GM18951 (cell line): ENCODE data around the gene VPS13D.
"Not testable (repeated sequence)": the region's sequence is repeated elsewhere in the genome, so short reads cannot be mapped to it uniquely, and the experiment has no call there.

Experiments
- POLR2A ChIP-seq: IDR thresholded peaks from 4 replicates; pipeline ENCODE4 v1.6.1; 2011; ENCODE audit warnings: mild to moderate bottlenecking; ENCODE audit not compliant: insufficient read length, insufficient read depth; ENCODE audit errors: extremely low read depth
- in situ Hi-C: fragments of 300-500 bp; cut with MboI; formaldehyde crosslinking; loops from one replicate; pipeline ENCODE4 v1.12.0; 2022; ENCODE audit warnings: low sequenced_read_pairs, mixed read lengths, inconsistent platforms; ENCODE audit not compliant: unreplicated experiment

The VPS13D gene

DNA sequence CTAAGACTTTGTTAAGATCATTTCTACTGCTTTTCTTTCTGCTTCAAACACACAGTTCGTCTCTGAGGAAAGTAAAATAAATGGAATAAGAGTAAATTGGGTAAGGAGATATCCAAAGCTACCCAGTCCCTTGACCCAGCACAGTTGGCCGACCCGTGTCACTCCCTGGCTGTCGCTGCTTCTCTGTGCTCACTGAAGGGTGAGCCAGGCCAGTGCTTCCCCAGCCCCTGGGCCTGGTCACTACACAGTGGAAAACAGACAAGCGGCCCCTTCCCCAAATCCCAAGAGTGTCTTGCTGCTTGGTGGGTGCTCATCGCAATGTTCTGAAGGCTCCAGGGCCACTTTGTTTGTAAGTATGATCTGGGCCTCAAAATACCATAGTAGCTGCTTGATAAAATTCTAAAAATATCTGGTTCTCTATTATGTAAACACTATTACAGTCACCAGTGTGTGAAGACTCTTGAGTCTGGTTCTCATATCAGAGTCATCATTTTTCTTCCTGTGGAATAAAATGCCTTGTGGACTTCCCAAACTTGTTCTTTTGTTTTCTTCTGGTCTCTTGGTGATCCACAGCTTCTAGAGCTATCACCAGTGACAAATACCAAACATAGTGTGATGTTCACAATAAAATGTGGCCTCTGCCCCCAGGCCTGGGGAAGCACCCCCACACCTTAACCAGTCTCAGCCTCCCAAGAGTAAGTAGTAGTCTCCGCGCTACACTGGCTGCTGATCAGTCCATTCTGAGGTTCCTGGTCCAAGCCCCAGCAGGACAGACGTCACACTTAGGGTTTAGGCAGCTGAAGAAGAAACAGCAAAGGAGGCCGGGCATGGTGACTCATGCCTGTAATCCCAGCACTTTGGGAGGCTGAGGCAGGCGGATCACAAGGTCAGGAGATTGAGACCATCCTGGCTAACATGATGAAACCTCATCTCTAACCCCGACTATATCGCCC, 282.0 kb downstream of the VPS13D start:
- in situ Hi-C loops = no loop called here

DNA sequence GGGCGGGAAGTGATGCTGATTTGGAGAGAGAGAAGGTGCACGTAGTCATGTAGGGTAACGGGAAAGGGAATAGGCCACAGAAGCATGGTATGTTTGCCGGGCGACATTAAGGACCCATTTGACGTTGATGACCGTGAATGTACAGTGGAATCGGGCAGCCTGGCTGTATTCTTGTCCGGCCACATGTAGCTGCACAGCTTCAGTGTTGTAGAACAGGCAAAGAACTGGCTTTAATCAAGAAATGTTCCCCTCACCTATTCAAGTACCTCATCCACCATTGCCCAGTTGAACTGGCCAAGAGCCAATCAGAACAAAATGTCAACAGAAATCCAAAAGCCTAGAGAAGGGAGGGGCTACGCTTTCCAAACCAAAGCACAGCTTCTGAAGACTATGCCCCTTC, 283.4 kb downstream of the VPS13D start:
- no peak for TF ChIP-seq POLR2A
- in situ Hi-C loops = no loop called here

More for the DNA sequence above, 282.0 kb downstream of the VPS13D start:
- TF ChIP-seq POLR2A = no peak

DNA sequence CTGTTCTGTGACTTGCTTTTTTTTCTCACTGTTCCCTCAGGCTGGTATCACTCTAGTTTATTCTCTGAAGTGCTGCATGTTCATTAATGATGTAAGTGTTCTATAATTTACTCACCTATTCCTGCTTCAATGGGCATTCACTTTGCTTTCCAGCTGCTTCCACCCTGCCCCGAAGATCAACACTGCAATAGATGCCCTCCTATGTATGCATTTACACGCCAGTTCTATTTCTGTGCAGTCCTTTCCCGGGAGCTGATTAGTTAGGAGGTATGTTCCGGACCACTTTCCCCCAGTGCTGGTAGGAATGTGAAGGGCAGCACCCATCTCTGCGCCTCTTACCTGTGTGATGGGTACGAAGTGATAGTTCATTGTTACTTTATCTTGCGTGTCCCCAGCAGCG, 284.8 kb downstream of the VPS13D start:
- in situ Hi-C loops = no loop called here
- no peak for TF ChIP-seq POLR2A

DNA sequence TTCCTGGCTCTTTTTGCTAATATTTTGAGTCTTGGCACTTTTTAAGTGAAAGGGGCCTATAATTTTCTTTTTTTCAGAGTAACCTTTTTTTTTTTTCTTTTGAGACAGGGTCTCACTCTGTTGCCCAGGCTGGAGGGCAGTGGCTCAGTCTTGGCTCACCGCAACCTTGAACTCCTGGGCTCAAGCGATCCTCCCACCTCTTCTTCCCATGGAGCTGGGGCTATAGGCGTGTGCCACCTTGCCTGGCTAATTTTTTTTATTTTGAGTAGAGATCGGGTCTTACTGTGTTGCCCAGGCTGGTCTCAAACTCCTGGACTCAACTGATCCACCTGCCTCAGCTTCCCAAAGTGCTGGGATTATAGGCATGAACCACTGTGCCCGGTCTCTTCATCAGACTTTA, 285.4 kb downstream of the VPS13D start:
- in situ Hi-C loops = no loop called here
- TF ChIP-seq POLR2A = no peak

DNA sequence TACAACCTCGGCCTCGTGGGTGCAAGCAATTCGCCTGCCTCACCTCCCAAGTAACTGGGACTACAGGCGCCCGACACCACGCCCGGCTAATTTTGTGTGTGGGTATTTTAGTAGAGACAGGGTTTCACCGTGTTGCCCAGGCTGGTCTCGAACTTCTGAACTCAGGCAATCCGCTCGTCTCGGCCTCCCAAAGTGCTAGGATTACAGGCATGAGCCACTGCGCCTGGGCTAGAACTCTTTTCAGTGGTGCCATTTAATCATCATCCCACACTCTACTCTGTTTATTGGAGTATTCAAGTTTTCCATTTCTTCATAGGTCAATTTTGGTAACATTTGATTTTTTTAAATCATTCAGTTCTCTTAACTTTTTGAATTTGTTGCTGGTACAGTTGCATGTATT, 286.9 kb downstream of the VPS13D start:
- in situ Hi-C loops = no loop called here
- TF ChIP-seq POLR2A = no peak

DNA sequence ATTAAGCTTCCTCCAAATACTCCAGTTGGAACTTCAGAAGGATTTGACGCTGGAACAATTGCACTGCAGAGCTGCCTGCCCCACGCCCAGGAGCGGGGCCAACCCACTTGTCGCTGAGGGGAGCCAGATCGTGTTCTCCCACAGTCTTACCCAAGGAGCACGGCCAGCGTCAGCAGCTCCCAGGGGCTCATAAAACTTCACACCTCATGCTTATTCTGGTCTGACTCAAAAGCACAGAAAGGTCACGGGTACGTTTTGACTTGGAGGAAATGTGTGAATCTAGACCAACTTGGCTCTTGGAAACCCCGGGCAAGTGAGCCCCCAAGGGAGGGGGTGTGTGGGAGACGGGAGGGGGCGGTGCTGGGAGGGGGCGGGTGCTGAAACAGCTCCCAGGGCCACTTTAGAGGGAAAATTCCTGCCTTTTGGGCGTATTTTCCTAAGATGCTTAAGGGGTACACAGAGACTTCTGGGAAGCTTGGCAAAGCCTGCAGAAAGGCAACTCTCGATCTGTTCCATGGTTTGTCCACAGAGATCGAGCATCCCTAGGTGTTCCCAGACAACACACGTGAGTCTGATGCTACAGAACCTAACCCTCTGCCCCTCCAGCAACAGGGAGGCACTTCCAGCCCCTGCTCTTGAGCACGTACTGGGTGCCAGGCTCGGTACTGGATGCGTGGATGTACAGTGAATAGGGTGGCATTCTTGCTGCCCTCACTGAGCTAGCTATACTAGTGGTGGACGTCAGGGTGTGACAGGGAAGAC, 289.3 kb downstream of the VPS13D start:
- no peak for TF ChIP-seq POLR2A
- in situ Hi-C loops = no loop called here

DNA sequence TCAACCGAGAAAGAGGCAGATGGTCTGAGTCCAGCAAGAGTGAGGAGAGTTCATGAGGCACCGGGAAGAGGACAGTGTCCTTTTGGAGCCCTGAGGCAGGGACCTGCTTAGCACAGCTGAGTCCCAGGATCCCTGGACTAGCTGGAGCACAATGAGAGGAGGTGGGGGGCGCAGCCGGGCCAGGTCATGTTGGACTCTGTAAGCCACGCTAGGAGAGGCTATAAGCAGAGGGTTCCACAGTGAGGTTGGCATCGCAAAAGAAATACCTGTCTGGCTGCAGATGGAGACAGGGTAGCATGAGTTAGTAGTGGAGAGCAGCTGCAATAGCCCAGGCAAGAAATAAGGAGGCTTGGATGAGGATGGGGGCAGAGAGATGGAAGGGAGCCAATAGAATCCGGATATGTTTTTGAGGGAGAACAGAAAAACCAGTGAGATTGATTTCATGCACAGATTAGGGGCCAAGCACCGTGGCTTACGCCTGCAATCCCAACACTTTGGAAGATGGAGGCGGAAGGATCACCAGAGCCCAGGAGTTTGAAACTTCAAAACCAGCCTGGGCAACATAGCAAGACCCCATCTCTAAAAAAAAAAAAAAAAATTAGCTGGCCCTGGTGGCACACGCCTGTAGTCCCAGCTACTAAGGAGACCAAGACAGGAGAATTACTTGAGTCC, 290.0 kb downstream of the VPS13D start:
- in situ Hi-C loops = no loop called here
- TF ChIP-seq POLR2A = no peak

DNA sequence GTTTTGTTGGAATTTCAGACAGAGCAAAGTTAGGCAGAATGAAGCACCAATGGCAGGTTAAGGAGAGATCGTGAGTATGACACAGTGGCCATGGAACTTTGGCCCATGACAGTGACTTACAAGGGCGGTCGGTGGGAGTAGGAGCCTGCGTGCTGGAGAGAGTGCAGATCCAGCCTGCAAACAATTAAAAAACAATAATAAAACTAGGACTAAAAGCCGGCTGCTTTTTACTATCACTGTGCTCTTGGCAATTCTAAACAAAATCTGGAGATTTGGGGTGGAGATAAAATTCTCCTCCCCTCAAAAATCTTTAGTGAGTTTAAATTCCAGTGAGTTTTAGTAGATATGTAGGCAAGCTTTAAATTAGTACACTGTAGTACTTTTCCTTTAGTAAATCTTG, 291.3 kb downstream of the VPS13D start:
- TF ChIP-seq POLR2A = no peak

DNA sequence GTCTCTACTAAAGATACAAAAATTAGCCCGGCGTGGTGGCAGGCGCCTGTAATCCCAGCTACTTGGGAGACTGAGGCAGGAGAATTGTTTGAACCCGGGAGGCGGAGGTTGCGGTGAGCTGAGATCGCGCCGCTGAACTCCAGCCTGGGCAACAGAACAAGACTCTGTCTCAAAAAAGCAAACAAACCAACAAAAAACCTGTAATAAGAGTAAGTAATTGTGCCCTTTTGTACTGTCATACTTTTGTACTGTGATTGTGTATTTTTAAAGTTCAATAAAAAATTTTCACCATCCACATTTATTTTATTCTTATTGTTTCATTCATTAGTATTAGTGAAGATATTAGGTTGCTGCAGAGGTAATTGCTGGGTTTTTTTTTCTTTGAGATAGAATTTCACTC, 292.9 kb downstream of the VPS13D start:
- in situ Hi-C loops = not testable (repeated sequence)

More for the DNA sequence above, 291.3 kb downstream of the VPS13D start:
- in situ Hi-C loops = no loop called here

DNA sequence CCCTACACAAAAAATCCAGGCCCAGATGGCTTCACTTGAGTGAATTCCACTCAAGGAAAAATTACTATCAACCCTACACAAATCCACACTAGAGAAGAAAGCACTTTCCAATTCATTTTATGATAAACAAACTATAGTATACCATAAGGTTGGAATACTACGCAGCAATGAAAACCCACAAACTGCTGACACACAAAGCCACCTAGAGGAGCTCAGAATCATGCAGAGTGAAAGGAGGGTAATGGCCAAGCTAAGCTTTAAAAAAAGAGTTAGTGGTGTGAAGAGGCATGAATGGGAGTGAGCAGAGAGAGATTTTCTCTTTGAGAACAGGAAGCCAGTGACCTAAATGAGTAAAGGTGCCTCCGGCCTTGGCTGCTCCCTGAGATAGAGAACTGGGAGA, 294.4 kb downstream of the VPS13D start:
- in situ Hi-C loops = no loop called here
- TF ChIP-seq POLR2A = no peak

DNA sequence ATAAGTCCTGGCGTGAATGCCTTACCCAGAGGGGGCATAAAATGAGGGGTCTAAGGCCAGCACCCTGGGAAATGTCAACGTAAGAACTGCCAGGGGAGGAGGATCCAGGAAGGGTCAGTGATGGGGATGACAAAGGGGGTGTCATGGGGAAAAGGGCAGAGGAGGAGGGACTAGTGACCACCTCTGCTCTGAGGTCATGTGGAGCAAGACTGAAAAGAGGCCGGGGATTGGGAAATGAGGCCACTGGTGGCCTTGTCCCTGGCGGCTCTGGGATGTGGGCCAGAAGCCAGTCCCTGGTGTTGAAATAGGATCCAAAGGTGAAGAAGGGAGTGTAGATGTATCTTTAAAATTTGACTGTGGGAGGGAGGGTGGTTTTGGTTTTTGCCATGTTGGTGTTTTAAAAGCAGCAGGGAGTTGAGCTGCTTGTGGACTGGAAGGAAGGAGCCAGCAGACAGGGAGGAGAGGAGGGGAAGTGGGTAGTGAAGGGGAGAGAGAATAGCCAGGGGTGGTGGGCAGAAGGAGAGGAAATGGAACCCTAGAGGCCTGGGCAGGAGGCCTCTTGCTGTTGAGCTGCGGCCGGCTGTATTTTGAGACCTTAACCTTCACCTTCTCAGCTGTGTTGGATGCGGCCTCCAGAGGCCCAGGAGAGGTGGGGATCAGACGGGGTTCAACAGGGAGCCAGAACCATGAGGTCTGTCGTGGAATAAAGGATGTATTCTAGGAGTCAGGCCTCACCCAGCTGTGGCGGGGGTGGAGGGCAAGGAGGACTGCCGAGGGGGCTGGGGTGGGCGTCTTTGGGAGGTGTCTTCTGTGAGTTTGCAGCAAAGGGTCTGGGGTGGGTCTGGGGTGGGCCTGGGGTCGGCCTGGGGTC, 295.7 kb downstream of the VPS13D start:
- TF ChIP-seq POLR2A = no peak
- in situ Hi-C loops = no loop called here

DNA sequence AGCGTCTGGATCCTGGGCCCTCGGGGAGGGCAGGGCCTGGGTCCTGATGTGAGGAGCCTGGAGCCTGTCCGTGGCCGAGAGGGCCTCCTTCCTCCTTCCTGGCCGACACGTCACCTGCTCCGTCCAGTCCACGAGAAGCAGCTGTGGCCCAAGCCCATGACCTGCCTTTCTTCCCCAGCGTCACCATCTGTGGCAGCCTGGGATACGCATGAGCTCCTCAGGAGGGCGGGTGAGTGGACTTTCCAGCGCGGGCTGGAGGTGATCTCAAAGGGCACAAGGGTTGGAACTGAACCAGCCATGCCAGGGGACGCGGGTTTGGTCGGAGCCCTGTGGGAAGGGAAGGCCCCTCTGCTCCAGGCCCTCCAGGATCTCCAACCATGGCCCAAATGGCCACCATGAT, 297.7 kb downstream of the VPS13D start:
- in situ Hi-C loops = no loop called here
- no peak for TF ChIP-seq POLR2A
